EL (cell line): ENCODE results near the gene IL6.
"Not testable (repeated sequence)": the region's sequence is repeated elsewhere in the genome, so short reads cannot be mapped to it uniquely, and the experiment has no call there.

ENCODE experiments used
- DNase-seq: peaks from one replicate; pipeline ENCODE4 v3.0.0-alpha.2; 2016

Gene IL6

GRCh38 chr7:22726907-22727713 is at the start of gene IL6:
Gene IL6, plus strand, starts transcription at chr7:22727200. Its CDS starts 63 bp downstream, at chr7:22727263.
- DNase-seq: peak; percentile 95

DNA sequence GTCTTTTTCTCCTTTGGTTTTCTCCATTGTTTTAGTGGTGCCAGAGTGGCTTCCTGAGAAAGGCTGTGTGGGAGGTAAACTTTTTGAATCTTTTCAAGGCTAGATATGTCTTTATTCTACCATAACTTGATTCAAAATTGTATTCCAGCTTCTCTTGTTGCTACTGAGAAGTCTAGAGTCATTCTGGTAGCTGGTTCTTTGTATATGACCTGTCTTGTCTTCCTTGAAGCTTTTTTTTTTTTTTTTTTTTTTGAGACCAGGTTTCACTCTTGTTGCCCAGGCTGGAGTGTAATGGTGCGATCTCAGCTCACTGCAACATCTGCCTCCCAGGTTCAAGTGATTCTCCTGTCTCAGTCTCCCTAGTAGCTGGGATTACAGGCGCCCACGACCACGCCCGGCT is 49.7 kb upstream of the IL6 start:
- not testable (repeated sequence) for DNase-seq

- no peak for DNase-seq
These were observed 49.3 kb upstream of the IL6 start for GRCh38 chr7:22677680-22678079.

GRCh38 chr7:22680482-22680911 is 46.5 kb upstream of the IL6 start:
- DNase-seq: no peak

DNA sequence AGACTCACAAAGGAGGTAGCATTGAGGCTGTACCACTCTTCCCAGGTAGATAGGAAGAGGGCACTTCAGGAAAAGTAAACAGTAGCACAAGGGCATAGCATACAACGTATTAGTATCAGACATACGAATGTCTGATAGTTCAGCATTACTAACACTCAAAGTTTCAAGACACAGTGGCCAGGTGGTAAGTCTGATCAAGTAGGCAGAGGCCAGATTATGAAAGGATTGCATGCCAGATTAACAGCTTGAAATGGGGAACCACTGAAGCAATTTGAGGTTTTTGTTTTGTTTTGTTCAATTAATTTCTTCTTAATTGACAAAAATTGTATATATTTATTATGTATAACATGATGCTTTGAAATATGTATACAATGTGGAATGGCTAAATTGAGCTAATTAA is 45.7 kb upstream of the IL6 start:
- no peak for DNase-seq

GRCh38 chr7:22681852-22682657 is 44.9 kb upstream of the IL6 start:
- no peak for DNase-seq

- no peak for DNase-seq
These were observed 43.6 kb upstream of the IL6 start for GRCh38 chr7:22683379-22683778.

- no peak for DNase-seq
These were observed 40.4 kb upstream of the IL6 start for GRCh38 chr7:22686620-22687019.

DNA sequence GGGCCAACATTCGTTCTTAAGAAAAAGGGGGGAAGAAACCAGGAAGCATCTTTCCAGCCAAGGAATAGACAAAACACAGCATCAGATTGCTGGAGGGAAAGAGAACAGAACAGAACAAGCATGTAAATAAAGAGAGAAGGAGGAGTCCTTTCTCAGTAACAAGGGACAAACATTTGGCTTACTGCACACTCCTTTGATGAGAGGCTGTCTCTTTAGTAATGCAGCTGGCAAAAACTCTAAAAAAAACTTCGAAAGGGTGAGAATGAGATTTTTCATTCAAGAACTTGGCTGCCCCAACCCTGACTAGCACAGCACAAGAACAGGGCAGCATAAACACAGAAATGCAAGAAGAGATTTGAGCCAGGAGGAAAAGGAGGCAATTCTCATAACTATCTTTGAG is 38.9 kb upstream of the IL6 start:
- DNase-seq: no peak

DNA sequence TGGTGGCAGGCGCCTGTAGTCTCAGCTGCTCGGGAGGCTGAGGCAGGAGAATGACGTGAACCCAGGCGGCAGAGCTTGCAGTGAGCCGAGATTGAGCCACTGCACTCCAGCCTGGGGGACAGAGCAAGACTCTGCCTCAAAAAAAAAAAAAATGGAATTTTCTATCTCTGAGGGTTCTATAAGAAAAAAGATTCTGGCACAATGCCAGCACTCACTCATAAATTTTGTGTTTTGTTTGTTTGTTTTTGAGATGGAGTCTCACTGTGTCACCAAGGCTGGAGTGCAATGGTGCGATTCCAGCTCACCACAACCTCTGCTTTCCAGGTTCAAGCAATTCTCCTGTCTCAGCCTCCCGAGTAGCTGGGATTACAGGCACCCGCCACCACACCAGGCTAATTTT is 38.1 kb upstream of the IL6 start:
- DNase-seq: not testable (repeated sequence)

DNA sequence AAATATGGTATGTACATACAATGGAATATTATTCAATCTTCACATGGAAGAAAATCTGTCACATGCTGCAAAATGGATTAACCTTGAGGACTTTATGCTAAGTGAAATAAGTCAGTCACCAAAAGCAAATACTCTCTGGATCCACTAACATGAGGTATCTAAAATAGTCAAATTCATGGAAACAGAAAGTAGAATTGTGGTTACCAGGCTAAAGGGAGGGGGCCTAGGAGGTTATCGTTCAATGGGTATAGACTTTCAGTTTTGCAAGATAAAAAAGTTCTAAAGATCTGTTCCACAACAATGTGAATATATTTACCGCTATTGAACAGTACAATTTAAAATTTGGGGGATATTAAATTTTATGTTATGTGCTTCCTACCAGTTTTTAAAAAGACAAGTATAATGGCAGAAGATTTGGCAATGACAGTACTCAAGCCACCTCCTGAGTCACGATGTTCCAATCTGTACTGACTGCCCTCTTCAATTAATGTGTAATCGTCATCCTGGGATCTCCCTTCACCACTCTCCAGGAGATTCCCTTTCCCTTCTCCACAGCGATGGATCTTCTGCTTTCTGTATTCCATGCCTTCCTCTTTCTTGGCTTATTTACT is 32.3 kb upstream of the IL6 start:
- DNase-seq: no peak

DNA sequence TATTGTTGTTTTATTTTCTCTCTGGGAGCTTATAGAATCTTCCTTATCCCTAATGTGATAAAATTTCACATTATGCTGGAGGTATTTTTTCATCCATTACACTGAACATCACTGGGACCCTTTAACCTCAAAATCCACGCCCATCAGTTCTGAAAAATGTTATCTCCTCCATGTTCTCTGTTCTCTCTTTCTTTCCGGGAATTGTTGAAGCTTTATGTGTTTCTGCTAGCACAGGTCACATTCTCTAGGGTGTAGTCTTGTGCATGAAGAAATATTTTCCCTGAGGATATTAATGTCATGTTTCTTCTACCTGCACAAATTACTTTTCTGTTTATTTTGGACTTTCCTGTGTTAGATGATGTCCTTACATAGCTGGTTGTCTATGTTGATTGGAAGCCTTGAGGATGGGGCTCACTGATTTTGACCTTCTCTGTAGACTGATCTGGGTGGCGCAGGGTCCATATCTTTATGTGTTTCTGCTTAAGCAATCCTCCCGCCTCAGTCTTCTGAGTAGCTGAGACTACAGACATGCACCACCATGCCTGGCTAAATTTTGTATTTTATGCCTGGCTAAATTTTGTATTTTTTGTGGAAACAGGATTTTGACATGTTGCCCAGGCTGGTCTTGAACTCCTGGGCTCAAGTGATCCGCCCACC is 31.4 kb upstream of the IL6 start:
- DNase-seq: no peak

GRCh38 chr7:22696541-22697228 is 30.3 kb upstream of the IL6 start:
- DNase-seq: peak; percentile 40

DNA sequence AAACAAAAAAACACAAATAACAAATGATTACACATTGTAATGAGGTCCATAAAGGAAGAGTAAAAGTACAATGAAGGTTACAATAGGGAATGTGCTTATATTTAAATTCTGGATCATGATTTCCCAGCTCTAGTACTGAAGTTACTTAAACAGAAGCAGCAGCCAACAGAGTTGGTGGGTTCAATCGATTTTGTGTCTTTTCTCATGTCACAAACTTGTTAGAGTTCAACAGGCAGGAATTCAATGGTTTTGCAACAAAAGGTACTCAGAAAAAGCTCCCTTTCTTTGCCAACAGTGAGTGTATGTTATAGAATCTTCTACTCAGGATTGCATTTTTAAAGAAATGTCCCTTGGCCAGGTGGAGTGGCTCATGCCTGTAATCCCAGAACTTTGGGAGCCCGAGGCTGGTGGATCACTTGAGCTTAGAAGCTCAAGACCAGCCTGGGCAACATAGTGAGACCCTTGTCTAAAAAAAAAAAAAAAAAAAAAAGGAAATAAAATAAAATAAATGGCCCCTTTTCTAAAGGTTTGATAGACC is 29.6 kb upstream of the IL6 start:
- DNase-seq: no peak

DNA sequence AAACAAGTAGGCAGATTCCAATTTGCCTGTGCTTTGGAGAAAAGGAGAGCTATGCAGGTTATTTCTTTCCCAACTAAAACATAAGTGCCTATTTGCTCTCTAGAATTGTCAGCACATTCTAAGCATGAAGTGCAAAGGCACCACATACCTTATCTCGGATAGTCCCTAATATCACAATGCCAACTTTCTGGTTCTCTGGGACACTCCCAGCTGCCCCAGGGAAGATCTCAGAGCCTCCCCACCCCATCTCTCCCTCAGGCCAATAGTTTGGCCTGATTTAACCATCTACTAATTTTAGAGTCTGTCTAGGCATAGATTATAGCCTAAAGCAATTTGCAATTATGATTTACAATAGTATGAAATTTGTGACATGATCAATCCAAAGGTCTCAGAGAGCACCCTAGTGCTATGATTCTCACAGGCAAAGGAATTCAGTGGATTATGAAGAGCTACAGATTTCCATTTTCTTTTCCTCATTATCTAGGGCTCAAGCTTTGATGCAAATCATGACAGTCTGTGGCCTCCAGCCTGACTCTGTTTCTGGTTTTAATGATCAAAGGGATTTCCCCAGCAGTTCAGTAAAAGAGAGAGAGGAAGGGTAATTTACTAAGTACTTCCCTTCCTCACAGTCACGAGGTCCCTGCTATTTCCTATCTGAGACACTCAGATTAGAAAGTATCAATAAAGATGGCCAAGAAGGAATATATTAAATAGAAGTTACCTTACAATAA is 29.0 kb upstream of the IL6 start:
- no peak for DNase-seq

GRCh38 chr7:22698767-22699166 is 28.2 kb upstream of the IL6 start:
- no peak for DNase-seq

GRCh38 chr7:22700559-22701002 is 26.4 kb upstream of the IL6 start:
- peak; percentile 37 for DNase-seq

DNA sequence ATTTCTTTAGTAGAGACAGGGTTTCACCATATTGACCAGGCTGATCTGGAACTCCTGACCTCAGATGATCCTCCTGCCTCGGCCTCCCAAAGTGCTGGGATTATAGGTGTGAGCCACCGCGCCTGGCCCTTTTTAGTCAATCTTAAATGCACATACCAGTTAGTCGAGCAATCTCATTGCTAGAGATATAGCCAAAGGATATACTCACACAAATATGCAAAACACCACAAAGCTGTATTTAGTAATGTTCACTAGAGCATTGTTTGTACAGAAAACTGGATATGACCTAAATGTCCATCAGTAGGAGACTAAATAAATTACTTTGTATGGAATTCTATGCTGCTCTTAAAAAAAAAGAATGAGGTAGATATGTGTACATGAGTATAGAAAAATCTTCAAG is 24.5 kb upstream of the IL6 start:
- DNase-seq: peak; percentile 16

DNA sequence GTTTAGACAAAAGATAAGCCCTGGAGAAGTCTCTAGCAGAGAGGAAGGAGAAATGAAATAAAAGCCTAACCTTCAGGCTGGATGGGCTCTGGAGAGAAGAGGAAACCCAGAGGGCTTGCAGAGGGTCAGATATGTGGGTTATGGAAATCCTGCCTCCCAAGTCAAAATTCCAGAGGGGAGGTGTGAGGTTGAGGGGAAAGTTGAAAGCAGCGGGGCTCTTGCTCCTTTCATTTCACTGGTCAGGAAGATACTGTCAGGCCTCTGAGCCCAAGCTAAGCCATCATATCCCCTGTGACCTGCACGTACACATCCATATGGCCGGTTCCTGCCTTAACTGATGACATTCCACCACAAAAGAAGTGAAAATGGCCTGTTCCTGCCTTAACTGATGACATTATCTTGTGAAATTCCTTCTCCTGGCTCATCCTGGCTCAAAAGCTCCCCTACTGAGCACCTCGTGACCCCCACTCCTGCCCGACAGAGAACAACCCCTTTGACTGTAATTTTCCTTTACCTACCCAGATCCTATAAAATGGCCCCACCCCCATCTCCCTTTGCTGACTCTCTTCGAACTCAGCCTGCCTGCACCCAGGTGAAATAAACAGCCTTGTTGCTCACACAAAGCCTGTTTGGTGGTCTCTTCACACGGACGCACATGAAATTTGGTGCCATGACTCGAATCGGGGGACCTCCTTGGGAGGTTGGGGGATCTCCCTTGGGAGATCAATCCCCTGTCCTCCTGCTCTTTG is 23.7 kb upstream of the IL6 start:
- DNase-seq: peak; percentile 18

DNA sequence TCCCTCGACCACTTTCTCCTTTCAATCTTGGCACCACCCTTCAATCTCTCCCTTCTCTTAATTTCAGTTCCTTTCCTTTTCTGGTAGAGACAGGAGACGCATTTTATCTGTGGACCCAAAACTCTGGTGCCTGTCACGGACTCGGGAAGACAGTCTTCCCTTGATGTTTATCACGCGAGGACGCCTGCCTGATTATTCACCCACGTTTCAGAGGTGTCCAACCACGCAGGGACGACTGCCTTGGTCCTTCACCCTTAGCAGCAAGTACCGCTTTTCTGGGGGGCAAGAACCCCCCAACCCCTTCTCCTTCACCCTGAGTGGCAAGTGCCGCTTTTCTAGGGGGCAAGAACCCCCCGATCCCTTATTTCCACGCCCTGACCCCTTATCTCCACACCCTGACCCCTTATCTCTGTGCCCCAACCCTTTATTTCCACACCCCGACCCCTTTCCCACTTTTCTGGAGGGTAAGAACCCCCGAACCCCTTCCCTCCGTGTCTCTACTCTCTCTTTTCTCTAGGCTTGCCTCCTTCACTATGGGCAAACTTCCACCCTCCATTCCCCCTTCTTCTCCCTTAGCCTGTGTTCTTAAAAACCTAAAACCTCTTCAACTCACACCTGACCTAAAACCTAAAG is 22.9 kb upstream of the IL6 start:
- DNase-seq: not testable (repeated sequence)
